Head of caudate nucleus (tissue), 42 donors: ENCODE results near the gene MTFR1L.

Experiments
- DNase-seq, 42 donors: peaks; one replicate each; pipeline versions ENCODE4 v3.0.0 to v3.0.0-alpha.2; 2020 to 2021; ENCODE audit warnings: mixed read lengths in 7 of 42
- intact Hi-C: fragments of 100-400 bp; cut with DNase I; formaldehyde crosslinking; loops from one replicate; pipeline ENCODE4 v1.15.0; 2022

MTFR1L gene

DNA sequence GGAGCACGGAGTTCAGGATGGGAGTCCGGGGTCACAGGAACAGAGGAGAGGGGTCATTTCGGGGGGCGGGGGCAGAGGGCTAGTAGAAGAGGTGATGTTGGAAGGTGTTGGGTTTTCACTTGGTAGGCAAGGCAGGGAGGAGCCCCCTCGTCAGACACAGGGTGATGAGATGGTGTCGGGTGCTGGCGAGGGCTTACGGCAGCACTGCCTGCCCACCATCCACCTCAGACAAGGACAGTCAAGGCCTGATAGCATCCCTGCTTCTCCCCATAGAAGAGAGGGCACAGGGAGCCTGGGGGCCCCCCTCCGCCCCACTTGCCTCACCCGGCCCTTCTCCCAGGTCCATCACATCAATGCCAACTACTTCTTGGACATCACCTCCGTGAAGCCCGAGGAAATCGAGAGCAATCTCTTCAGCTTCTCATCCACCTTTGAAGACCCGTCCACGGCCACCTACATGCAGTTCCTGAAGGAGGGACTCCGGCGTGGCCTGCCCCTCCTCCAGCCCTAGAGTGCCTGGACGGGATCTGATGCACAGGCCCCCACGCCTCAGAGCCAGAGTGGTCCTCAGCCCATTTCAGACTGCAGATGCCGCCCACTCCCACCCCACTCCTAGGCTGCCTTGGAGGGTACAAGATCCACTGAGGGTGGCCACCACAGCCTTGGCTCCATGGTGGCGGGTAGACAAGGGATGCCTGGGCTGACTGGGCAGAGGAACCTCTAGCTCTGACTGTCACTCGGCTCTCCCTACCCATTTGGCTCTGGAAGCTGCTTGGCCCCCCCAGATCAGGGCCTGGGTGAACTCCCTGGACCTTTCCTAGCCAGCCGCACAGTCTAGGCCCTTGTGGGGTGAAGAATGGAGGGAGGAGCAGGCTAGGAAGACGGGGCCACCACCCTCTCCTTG lies 4.3 kb upstream of the MTFR1L start:
- no peak for DNase-seq
- intact Hi-C loops: loop anchor here (10.0 kb wide), 2 partner anchors 291 to 571 kb away; partner anchors contain the start of gene RSRP1

DNA sequence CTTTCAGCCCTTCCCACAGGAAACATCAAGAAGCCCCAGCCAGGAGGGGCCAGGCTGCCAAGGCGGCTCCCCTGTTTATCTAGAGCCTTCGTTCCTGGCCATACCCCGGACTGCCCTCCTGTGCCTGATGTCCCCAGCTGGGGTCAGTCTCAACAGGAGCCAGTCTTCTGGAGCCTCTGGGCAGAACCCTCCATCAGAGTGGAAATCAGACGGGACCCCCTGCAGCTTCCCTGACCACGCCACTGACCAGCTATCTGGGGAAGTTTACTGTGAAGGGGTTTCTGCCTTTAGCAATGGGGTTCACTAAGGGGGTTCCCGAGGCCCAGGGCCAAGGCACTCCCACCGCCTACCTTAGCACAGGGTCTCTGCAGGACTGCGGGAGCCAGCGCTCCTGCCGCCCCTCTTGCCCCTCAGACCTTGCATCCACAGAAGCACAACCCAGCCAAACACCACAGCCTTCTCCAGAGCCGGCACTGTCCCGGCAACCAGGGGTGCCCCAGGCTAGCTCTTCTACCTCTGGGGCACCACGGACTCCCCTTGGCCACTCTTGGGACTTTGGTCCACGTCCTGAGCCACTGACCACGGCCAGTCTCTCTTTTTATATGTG lies 3.5 kb upstream of the MTFR1L start:
- intact Hi-C loops: loop anchor here (10.0 kb wide), 2 partner anchors 291 to 571 kb away; partner anchors contain the start of gene RSRP1
- no peak for DNase-seq

DNA sequence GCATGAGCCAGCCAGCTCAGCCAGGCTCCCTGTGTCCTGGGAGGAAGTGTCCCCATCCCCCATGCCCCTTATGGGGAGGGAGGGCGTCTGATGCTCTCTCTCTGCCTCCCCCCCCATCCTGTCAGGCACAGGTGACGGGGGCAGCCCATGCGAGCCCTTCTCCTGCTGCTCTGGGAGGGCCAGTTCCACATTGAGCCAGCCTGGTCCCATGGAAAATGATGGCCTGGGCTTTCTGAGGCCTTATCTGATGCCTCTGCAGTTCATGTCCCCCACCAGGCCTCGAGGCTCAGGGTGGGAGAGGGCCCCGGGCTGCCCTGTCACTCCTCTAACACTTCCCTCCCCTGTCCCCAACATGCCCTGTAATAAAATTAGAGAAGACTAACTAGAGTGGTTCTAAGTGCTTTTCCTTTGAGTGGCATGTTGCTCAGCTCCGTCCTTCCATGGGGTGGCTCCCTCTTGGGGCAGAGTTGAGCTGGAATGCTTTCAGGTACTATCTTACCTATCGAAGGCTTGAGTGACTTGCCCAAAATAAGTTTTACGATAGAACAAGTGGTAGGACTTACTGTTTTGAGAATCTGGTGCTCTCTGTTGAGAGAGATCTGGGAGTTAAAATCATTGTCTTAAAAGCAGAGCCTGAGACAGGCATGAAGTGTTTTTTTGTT lies 1.8 kb upstream of the MTFR1L start:
- no peak for DNase-seq
- intact Hi-C loops: loop anchor here (10.0 kb wide), 2 partner anchors 293 to 573 kb away; partner anchors contain the start of gene RSRP1

DNA sequence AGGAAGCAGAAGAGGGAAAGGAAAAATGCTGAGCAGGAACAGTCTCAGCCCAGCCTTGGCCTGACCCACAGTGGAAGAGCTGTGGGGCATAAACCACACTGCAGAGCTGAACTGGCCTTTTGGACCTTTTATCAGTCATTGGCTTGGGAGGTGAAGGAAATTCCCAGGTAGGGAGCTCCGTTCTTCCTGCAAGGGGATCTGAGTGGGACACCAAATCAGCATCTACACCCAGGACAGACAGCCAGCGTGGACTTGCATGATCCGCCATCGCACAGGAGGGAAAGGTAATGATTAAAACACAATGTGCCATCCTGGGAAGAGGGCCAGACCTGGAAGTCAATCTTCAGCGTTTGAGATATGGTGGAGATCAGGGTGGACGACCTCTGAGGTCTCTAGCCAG lies 1.2 kb upstream of the MTFR1L start:
- no peak for DNase-seq
- intact Hi-C loops: loop anchor here (10.0 kb wide), 2 partner anchors 294 to 574 kb away; partner anchors contain the start of gene RSRP1

DNA sequence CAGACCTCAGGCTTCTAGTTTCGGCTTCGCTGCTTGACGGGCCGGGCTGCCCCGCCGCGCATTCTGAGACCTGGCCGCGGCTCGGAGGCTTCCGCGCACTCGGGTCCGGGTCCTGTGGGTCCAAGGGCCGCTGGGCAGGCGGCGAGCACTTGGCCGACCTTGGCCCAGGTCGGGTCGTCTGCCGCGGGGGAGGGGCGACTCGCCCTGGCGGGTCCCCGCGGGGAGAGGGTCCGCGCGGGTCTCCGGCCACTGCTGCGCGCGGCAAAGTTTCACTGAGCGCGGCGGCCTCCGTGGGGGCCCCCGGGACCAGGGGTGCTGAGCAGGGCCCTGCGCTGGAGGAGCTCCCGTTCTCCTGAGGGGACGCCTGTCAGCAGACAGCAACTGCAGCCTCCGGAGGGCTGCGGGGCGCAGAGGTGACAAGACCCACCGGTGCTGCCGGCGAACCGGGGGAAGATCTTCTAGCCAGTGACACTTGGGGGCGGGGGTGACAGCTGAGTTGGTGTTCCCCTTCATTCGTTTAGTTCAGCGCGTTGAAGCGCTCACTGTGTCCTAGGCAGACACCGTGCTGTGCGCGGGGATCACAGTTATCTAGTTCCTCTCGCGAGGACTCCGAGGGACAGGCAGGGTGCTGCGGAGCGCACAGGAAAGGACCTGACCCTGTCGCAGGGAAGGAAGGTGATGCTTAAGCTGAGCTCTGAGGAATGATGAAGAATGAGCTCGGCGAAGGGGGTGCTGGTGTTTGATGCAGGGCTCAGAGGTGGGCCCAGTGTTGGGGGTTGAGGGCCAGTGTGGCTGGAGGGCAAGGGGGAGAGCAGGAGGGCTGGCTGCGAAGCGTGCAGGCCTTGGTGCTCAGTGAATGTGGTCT lies 725 bp downstream of the MTFR1L start:
- peak in 33 of 42 donors; percentile 20 to 75 (median 55) for DNase-seq
- intact Hi-C loops: loop anchor here (5.0 kb wide), 1 partner anchor 177 kb away; the partner anchor contains the start of gene PAFAH2

DNA sequence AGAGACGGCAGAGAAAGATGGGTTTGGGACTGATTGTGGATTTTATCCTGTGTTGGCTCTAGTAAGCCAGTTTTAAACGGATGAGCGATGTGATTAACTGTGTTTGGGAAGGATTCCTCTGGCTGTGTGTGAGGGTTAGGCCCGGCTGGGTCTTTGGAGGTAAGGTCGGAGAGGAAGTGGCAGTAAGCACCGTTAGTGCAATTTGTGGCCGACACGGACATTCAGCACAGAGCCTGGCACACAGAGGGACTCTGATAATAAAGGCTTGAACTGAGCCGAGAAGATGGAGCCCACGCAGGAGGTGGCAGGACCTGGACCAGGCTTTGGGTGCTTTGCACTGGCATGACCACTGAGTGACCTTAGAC lies 1.3 kb downstream of the MTFR1L start:
- DNase-seq: no peak
- intact Hi-C loops: loop anchor here (5.0 kb wide), 1 partner anchor 176 kb away; the partner anchor contains the start of gene PAFAH2

DNA sequence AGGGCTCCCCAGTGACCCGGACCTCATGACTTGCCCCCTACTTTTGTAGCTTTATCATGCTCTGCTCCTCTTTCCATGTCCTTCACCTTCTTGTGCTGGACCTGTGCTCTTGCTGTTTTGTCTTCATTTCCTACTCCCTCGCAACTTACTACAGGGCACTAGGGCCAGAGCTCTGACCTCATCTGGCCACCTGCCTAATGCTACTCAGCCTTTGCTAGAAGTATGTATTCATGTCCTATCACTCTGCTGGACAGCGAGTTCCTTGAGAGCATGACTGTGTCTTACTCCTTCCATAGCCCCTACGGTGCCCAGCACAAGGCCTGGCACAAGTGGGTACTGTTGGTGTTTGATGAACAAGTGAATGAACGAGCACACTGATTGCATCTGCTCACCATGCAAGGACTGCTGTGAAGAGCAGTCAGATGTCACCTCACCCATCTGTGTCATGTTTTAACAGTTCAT lies 1.9 kb downstream of the MTFR1L start:
- no peak for DNase-seq
- intact Hi-C loops: loop anchor here (5.0 kb wide), 1 partner anchor 176 kb away; the partner anchor contains the start of gene PAFAH2

DNA sequence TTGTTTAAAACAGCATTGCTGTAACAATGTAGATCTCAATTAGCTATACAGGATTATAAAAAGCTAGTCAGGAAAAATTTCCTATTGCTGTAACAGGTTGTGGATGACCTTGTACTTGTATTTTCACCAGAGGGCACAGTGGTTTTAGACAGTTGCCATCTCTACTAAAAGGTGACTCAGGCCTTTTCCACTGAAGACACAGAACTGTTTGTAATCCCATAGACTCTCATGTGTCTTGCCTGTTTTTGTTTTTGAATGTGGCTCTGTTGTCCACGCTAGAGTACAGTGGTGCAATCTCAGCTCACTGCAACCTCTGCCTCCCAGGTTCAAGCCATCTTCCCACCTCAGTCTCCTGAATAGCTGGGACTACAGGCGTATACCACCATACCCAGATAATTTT lies 5.9 kb downstream of the MTFR1L start:
- no peak for DNase-seq
- intact Hi-C loops: no loop called here

DNA sequence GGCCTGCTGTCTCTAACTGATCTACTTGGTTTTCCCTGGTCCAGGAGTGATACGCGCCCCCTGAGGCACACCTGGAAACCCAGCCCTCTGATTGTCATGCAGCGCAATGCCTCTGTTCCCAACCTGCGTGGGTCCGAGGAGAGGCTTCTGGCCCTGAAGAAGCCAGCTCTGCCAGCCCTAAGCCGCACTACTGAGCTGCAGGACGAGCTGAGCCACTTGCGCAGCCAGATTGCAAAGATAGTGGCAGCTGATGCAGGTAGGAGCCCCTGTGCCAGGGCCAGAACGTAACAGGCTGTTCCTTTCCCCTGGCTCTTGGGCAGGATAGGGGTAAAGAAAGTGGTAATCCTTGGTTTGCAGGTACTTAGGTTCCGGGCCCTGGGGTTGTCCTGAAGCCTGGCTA lies 6.8 kb downstream of the MTFR1L start:
- intact Hi-C loops: no loop called here
- DNase-seq: no peak

DNA sequence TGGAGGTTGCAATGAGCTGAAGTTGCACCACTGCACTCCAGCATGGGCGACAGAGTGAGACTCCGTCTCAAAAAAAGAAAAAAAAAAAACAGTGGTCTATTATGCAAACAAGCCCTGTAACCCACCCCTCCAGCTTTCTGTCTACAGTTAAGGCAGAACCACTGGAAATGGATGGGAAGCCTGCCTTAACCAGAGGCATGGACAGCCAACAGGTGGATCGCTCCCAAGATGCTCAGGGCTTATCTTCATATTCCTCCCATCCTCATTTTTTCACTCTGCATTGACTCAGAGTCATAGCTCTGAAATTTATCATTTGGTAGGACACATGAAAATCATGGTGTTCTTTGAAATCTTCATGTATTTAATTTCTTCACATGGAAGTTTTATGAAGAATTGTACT lies 8.7 kb downstream of the MTFR1L start:
- intact Hi-C loops: no loop called here
- no peak for DNase-seq

DNA sequence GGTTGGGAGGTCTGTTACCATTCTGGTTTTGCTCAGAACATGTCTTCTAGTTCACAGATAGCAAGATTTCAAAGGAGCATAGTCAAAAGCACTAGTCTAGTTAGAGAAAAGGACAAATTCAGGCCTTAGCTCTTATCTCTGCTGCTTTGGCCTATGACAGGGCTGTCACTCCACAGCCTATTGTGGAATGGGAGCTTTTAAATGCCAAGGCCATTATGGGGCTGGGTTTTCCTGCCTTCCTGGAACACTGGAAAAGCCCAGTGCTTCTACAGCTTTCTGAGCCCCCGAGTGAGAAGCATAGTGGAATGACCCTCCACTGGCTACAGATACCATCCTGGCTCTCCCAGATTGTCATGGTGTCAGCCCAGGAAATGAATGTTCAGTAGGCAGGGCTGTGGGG lies 9.3 kb downstream of the MTFR1L start:
- intact Hi-C loops: no loop called here
- DNase-seq: no peak

DNA sequence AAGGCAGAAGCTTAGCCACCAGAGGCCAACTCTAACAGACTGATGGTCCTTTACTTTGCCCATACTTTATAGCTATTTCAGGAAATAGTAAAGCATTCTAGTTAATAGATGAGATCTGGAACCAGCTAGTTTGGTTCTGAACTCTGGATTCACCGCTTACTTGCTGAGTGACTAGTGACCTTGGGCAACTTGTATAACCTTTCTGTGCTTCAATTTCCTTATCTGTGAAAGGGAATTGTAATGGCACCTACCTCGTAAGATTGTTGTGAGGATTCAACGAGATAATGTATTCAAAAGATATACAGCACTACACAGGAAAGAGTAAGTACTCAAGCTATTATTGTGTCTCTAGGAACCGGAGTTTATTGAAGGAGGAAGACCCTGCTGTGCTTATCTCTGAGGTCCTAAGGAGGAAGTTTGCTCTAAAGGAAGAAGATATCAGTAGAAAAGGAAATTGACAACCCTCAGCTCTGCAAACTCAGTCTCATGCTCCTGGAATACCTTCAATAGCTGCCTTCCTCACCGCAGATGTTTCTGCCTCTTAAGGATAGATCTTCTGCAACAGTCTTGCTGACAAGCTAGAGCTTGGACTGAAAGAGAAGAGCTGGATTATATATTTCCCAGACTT lies 11.9 kb downstream of the MTFR1L start:
- intact Hi-C loops: no loop called here
- DNase-seq: peak in 1 of 42 donors; percentile 3

DNA sequence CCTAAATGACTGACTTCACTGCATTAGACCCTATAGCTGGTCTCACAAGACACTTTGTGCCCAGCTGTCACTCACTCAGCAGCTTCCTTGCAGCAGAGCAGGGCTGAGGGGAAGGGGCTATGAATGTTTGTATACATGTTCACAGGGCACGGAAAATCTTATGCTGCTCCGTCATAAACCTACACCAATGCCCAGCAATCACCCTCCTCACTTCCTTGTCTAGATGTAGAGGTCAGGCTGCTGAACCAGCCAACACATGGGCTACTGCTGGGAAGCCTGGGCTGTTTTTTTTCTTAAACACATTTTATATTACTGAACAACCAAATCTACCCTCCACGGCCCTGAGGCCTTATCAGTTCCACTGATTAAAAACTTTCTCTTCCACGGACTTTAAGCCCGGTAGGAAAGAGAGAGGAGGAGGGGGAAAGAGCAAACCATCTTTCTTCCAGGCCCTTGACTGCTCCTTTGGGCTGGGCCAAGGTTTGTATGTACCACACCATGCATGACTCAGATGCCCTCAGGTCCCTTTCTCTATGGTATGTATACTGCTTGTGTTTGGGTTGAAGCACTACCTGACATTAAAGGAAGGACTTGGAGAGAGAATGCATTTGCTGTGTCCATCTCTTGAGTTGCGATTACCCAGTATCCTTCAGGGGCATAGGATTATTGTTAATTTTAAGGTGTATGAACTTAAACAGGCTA lies 12.7 kb downstream of the MTFR1L start:
- intact Hi-C loops: no loop called here
- DNase-seq: no peak

DNA sequence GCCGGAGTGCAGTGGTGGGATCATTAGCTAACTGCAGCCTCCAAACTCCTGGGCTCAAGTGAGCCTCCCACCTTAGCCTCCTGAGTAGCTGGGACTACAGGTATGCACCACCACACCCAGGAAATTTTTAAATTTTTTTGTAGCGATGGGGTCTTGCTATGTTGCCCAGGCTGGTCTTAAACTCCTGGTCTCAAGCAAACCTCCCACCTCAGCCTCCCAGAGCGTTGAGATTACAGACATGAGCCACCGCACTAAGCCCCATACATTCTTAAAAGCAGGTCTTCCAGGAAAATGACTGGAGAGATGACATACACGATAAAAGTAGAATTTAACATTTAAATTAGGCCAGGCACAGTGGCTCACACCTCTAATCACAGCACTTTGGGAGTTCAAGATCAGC lies 13.4 kb downstream of the MTFR1L start:
- intact Hi-C loops: no loop called here
- DNase-seq: no peak

DNA sequence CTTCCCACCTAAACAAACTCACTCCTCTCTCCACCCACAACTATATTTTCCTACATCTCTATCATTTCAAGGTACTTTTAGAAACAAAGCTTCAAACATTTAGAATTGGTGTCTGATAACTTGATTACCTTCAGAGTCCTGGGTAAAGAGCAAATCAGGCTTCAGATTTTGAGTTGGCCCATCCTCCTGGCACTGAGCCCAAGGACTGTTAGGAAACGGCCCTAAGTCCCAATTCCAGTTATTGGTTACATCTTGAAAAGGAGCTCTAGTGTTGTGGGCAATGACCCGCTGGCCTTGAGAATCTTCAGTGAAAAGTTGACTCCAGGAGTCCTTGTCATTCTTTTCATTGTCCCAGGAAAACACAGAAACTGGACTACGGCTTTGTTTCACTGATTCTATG lies 15.1 kb downstream of the MTFR1L start:
- intact Hi-C loops: no loop called here
- DNase-seq: no peak

DNA sequence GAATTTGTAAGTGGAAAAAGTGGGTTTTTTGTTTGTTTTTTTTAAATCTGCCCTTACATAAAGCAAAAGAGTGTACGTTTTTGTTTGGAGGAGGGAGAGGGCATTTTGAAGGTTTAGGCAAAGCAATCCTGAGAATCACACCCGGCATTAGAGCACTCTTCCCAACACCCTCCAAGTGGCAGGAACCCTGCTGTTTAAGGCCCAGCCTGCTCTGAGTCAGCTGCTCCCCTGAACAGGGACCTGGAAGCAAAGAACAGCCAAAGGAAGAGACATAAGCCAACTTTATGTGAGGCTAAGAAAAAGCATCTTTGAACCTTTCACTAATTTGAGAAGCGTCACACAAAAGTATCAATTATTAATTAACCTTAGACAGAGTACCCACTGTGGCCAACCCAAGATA lies 16.9 kb downstream of the MTFR1L start:
- intact Hi-C loops: no loop called here

DNA sequence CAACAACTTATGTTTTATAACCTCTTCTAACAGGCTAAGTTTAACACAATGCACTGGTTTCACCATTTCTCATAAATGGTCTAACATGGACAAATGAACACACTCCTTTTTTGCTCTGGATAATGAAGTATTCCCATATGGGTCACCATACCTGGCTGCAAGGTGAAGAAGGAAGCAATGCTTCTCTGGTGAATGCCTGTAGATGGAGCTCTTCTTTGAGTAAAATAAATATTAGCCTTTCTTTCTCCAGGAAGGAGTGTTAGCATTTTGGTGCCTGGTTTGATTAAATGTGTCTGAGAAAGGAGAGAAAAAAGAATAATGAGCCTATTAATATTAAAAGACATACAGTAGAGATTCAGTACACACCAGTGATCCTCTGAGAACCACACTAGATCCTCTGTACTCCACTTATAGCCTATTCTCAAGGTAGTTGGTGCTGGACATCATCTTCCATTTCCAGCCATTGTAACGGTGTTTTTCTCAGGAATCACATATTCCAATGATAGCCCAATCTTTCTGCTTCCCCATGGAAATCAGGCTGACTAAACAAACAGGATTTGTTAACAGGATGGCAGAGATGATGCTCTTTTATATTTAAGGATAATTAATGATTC lies 17.6 kb downstream of the MTFR1L start:
- DNase-seq: no peak
- intact Hi-C loops: no loop called here

More for the DNA sequence above, 16.9 kb downstream of the MTFR1L start:
- no peak for DNase-seq
